ENCODE measurements around the gene RBBP8.

The RBBP8 gene

DNA sequence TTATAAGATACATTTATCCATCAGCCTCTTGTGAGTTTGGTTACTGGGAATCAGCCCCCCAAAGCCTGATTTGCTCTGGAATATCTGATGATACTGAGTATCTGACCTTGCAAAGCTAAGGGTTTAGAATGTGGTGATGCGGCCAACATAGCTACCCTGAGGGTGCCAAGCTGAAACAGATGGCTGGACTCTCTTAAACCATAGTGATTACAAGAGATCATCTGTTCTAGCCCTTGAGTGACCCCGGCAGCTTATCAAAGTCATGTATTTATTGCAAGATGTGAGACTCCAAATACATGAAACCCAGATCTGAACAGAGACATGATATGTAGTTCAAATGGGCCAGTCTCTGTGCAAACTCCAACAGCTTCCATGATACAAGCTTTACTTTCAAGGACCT lies 124.0 kb downstream of the RBBP8 start:
- no peak for FAIRE-seq

DNA sequence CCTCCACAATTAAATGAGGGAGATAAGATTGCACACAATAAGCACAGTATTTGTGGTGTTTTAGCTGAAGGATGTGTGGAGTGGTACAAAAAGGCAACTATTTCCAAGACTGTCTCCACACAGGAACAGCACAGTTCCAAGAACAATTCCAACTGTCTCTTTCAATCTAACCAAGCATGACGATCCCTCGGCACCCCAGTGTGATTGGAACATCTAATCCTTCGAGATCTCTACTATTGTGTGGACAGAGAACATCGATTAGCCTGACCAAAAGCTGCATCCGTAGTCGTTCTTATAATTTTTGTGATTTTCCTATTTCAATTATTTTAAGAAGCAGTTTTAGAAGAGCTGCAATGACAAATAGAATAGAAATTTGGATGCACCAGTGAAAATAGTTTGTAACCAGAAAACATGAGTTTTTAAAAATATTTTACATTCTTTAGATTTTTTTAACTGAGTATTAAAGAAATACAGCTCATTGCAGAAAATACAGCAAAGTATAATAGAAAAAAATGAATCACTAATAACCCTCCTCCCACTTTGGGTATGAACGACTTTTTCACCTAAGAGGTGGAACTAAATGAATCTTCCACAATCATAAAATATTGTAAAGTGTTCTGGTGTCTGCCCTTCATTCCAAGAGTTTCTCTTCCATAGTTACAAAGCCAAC lies 125.8 kb downstream of the RBBP8 start:
- no peak for FAIRE-seq
- DNase-seq (ENCODE audit: insufficient read length, low spot score), result no peak

More for the DNA sequence above, 124.0 kb downstream of the RBBP8 start:
- DNase-seq (ENCODE audit: insufficient read length, low spot score), result no peak

DNA sequence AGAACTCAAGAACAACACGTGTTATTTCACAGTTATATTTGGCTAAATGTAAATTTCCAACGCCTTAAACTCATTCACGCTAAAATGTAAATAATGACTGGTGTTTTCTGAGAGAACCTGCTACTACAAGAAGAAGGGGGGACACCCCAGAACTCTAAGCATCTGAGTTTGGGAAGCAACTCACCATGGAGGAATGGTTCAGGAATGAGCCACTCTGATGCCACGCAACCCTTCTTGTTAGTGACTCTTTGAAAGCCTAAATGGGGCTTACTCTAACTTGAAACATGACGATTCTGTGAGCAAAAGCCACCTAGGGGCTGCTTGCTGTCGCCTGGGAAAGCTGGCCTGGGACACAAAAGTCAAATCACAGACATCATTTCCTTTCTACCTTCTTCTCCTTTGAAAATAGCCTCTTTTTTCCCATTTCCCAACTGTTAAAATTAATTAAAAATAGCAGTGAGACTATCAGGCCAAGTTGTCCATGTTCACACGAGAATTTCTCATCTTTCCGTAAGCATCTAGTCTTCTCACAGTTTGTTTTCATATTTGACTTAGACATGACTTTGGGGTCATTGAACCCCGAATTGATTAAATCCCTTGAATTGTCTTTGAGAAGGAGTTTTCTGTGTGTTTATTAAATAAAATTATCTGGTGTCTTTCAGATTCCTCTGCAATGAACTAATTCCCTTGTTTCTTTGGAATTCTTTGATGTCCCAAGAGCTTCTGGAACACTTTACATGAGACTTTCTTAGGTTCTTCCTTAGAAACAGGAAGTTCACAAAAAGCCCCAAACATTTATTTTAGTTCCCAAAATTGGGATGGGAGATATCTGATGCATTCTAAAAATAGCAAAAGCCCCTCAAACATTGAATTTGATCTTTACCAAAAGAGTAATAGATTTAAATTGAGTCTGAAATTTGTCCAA lies 126.7 kb downstream of the RBBP8 start:
- FAIRE-seq (no peak), DNase-seq (ENCODE audit: insufficient read length, low spot score) (no peak)

DNA sequence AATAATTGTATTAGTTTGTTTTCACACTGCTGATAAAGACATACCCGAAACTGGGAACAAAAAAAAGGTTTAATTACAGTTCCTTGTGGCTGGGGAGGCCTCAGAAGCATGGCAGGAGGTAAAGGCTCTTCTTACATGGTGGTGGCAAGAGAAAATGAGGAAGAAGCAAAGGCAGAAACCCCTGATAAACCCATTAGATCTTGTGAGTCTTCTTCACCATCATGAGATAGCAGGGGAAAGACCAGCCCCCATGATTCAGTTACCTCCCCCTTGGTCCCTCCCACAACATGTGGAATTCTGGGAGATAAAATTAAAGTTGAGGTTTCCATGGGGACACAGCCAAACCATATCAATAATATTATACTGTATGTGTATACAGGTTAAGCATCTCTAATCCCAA lies 128.9 kb downstream of the RBBP8 start:
- FAIRE-seq (no peak), DNase-seq (ENCODE audit: insufficient read length, low spot score) (no peak)

DNA sequence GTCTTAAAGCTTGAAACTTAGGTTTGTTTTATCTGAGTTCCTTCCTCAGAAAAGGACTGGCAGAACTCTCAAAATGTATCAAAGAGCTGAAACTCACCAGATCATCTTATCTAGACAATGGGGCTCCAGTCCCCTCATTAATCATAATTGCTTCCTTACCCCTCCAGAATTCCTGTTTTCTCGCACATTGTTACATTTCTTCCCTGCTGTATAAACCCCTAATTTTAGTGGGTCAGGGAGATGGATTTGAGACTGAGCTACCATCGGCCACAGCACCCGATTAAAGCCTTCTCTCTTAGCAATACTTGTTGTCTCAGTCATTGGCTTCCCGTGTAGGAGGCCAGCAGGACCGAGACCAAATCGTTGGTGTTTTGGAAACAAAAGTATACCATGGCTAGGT lies 130.4 kb downstream of the RBBP8 start:
- DNase-seq (ENCODE audit: insufficient read length, low spot score) (no peak), FAIRE-seq (no peak)

DNA sequence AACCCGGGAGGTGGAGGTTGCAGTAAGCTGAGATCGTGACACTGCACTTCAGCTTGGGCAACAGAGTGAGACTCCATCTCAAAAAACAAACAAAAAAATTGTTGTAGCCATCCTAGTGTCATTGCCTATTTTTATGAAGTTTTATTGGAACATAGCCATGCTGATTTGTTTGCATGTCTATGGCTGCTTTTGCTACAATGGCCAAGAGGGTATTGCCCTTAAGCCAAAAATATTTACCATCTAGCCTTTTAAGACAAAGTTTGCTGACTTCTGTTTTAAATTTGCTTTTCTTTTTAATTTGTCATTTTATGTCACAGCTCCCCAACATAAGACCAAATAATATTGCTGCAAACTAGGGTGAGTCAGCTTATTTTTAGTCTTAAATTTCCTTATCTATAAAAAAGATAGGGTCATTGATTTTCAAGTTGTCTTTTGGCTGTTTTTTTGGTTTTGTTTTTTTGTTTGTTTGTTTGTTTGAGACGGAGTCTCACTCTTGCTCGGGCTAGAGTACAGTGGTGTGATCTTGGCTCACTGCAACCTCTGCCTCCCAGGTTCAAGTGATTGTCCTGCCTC lies 132.2 kb downstream of the RBBP8 start:
- DNase-seq (ENCODE audit: insufficient read length, low spot score), result no peak

DNA sequence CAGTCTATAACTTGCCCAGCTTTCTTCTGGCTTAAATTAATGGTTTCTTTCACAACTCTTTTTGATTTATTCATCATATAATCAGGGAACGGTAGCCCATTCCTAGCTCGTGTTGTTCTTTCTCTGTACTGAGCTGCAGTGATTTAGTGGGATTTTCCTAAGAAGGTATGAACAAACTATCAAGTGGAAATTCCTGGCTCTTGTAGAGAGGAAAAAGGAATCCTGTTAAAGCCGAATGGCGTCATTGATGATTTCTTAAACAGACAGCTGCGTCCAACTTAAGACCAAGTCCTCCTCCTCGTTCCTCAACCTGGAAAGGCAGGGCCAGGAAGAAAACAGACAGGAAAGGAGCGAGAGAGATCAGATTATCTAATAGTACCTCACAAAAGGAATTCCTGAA lies 132.9 kb downstream of the RBBP8 start:
- DNase-seq (ENCODE audit: insufficient read length, low spot score) (no peak), FAIRE-seq (no peak)

More for the DNA sequence above, 132.2 kb downstream of the RBBP8 start:
- FAIRE-seq, result no peak

DNA sequence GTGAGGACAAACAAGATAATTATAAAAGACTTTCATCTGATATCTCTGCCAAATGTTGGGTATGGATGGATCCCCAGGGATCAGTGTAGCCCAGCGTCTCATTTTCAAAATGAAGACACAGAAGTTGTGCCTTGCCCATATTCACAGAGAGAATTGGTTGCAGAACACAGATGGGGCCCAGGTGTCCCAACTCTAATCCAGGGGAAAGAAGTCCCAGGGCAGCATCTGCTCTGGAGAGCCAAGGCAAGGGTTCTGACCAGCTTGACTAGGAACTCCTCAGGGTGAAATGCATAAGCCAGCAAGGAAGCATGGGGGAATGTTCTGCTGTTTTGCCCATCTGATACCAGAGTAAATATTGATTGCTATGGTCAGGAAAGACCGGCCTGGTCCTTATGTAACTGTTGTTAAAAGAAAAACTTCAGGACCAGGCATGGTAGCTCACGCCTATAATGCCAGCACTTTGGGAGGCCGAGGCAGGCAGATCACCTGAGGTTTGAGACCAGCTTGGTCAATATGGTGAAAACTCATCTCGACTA lies 133.4 kb downstream of the RBBP8 start:
- no peak for DNase-seq (ENCODE audit: insufficient read length, low spot score)
- FAIRE-seq, result no peak

DNA sequence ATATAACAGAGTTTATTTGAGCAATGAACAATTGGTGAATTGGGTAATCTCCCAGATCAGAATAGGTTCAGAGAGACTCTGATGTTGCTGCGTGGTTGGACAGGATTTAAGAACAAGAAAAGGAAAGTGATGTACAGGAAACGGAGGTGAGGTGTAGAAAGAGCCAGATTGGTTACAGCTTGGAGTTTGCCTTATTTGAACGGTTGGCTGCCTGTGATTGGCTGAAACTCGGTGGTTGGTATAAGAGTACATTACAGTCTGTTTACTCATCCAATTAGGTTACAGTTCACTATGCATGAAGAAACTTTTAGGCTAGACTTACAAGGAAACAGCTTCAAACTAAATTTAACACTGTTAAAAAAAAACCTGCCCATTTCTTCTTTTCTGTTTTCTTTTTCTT lies 134.1 kb downstream of the RBBP8 start:
- no peak for FAIRE-seq

DNA sequence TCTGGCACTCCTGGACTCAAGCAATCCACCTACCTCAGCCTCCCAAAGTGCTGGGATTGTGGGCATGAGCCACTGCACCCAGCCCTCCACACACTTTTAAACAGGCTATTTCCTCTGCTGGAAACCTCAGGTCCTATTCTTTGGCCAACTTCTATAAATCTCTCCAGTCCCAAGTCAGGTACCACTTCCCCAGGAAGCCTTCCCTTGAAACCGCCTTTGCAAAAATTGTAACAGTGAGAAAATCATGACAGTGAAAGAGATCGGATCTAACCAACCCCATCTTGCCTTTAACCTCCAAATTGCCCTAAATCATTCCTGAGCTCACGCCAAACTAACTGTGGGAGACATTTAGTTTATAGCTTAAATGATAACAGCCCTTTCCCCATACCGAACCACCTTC lies 134.9 kb downstream of the RBBP8 start:
- FAIRE-seq, result no peak
- no peak for DNase-seq (ENCODE audit: insufficient read length, low spot score)

More for the DNA sequence above, 134.1 kb downstream of the RBBP8 start:
- DNase-seq (ENCODE audit: insufficient read length, low spot score), result no peak

DNA sequence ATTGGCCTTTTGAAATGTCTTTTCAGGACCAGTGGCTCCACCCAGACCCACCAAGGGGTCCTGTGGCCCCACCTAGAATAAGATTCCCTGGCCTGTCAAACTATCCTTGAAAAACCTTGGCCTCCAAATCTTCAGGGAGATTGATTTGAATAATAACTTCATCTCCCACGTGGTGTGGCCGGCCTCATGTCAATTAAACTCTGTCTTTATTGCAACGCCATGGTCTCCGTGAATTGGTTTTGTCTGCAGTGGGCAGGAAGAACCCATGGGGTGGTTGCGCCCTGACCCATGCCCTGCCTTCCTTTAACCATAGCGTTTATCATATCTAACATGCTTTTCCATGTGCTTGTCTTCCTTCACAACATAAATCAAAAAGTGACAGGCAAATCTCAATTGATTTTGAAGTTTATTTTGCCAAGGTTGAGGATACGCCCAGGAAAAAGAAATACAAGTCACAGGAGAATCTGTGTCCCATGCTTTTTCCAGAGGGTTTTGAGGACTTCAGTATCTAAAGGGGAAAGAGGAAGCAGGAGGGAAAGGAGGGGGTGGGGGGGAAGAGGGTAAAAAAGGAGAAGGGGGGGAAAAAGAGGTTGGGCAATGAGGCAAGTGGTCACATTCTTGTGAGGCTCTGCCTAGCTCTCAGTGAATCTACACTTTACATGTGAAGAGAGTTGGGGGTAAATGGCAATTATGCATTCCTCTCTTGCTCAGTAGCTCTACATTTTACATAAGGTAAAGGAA lies 135.6 kb downstream of the RBBP8 start:
- DNase-seq (ENCODE audit: insufficient read length, low spot score) (no peak), FAIRE-seq (no peak)

DNA sequence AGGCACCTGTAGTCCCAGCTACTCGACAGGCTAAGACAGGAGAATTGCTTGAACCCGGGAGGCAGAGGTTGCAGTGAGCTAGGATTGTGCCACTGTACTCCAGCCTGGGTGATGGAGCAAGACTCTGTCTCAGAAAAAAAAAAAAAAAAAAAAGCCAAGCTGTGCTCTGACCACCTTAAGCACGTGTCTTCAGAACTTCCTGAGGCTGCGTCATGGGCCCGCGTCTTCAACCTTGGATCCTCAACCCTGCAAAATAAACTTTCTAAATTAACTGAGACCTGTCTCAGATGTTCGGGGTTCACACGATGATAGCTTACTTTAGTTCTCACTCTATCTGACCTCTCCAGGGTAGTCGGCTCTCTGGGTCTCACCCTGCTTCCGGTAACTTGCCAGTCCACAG lies 136.4 kb downstream of the RBBP8 start:
- DNase-seq (ENCODE audit: insufficient read length, low spot score) (no peak), FAIRE-seq (no peak)

DNA sequence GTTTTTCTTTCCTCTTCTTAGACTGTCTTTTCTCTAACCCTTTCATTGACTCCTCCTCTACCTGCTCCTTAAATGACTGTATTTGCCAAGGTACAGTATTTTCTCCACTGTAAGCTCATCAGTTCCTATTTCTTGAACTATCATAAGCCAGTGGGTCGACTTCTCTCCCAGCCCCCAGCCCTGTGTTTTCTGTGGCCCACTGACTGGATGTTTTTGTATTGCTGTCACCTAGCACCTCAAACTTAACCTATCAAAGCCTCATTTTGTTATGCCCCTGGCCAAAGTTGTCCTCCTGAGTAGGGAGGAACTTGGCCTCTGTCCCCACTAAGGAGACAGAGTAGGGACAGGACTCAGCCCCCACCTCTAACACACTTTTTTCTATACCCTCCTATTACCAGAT lies 136.8 kb downstream of the RBBP8 start:
- no peak for FAIRE-seq
- no peak for DNase-seq (ENCODE audit: insufficient read length, low spot score)

DNA sequence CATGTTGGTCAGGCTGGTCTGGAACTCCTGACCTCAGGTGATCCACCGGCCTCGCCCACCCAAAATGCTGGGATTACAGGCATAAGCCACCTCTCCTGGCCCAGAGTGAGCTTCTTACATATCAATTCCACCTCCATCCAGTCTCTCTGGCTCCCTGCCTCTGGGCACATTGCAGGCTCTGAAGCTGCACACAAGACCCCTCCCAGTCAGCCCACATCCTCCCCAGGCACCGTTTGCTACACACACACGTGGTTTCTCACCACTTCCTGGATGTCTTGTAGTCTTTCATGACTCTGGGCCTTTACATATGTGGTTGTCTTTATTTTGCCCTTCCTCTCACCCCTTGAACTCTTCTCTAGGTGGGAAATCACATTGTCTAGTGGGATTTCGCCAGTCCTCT lies 138.2 kb downstream of the RBBP8 start:
- no peak for FAIRE-seq
- no peak for DNase-seq (ENCODE audit: insufficient read length, low spot score)

DNA sequence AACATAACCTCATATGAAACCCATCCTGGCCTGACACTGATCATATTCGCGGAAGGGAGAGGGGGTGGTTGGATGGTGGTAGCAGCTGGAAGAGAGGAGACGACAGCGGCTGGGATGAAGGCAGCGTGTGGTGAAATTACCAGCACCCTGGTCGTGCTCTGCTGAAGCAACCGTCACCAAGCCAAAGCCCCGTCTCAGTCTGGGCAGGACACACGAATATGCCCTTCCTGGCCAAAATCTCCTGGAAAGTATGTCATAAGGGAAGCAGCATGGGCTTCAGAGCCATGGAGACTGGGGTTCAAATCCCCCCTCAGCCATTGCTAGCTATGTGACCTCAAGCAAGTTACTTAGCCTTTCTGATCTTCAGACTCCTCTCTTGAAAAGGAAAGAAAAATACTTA lies 139.0 kb downstream of the RBBP8 start:
- DNase-seq (ENCODE audit: insufficient read length, low spot score), result no peak
- no peak for FAIRE-seq

DNA sequence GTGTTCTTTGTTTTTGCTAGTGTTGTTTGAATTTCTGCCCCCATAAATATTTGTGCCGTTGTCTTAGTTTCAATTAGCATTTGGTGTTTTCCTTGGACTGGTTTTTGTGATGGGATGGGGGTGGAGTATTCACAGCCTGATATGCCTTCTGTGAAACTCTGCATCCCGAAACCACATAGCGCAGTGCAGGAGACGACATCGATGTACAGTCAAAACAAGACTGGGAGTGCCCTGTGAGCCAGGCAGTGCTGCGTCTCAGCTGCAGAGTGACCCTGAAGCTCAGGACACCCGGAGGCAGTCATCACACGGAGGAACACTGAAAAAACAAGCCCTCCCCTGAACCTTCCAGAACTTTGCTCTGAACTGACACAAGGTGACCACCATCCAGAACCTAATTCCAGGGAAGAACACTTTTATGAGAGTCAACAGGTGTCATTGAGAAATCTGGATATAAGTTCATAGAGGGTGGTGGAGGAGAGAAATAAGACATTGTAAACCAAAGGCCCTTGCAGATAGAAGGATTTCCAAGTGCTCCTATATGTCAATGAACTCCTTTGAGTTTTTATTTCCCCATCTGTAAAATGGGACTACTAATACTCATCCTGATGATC lies 141.0 kb downstream of the RBBP8 start:
- no peak for DNase-seq (ENCODE audit: insufficient read length, low spot score)
- no peak for FAIRE-seq

Measured in HTR-8/SVneo (cell line).